ENCODE measurements around the gene INO80E. TPM values are rescaled to one million over a fixed set of nuclear protein-coding genes. Genes with fewer than 3 reads are reported as not detected.

Gene INO80E
- total RNA-seq, 4 donors from 2014 or later: 45.4 to 74.8 (median 55.5) TPM

DNA sequence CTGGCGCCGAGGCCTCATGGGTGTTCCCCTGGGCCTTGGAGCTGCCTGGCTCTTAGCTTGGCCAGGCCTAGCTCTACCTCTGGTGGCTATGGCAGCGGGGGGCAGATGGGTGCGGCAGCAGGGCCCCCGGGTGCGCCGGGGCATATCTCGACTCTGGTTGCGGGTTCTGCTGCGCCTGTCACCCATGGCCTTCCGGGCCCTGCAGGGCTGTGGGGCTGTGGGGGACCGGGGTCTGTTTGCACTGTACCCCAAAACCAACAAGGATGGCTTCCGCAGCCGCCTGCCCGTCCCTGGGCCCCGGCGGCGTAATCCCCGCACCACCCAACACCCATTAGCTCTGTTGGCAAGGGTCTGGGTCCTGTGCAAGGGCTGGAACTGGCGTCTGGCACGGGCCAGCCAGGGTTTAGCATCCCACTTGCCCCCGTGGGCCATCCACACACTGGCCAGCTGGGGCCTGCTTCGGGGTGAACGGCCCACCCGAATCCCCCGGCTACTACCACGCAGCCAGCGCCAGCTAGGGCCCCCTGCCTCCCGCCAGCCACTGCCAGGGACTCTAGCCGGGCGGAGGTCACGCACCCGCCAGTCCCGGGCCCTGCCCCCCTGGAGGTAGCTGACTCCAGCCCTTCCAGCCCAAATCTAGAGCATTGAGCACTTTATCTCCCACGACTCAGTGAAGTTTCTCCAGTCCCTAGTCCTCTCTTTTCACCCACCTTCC lies 8.5 kb upstream of the INO80E start:
- Histone ChIP-seq H3K4me3 (no peak overlapping the region), H3K4me1 (peaks cover 0 to 3% of the 10 kb centered on the region in 2 donors), H3K27me3 (no peaks in the 10 kb centered on the region), H3K27ac (no peak overlapping the region), H3K36me3 (peaks cover 0 to 100% of the 10 kb centered on the region in 2 donors), H3K9me3 (no peaks in the 10 kb centered on the region)
- in situ Hi-C loops (cut with MboI; ENCODE audit: low sequenced_read_pairs in 4 of 4) (no loop called here), intact Hi-C loops (cut with DNase I; ENCODE audit: low total_unique reads) (no loop called here)
- TF ChIP-seq, protein P1, sequence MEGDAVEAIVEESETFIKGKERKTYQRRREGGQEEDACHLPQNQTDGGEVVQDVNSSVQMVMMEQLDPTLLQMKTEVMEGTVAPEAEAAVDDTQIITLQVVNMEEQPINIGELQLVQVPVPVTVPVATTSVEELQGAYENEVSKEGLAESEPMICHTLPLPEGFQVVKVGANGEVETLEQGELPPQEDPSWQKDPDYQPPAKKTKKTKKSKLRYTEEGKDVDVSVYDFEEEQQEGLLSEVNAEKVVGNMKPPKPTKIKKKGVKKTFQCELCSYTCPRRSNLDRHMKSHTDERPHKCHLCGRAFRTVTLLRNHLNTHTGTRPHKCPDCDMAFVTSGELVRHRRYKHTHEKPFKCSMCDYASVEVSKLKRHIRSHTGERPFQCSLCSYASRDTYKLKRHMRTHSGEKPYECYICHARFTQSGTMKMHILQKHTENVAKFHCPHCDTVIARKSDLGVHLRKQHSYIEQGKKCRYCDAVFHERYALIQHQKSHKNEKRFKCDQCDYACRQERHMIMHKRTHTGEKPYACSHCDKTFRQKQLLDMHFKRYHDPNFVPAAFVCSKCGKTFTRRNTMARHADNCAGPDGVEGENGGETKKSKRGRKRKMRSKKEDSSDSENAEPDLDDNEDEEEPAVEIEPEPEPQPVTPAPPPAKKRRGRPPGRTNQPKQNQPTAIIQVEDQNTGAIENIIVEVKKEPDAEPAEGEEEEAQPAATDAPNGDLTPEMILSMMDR (IDR thresholded peaks at IDR 0.05 in 4 of 5, conservative IDR thresholded peaks at IDR 0.05 in 1 of 5): no peak
- no peak for TF ChIP-seq POLR2A (IDR thresholded peaks at IDR 0.05)
- ATAC-seq (no peak), DNase-seq (no peak)

DNA sequence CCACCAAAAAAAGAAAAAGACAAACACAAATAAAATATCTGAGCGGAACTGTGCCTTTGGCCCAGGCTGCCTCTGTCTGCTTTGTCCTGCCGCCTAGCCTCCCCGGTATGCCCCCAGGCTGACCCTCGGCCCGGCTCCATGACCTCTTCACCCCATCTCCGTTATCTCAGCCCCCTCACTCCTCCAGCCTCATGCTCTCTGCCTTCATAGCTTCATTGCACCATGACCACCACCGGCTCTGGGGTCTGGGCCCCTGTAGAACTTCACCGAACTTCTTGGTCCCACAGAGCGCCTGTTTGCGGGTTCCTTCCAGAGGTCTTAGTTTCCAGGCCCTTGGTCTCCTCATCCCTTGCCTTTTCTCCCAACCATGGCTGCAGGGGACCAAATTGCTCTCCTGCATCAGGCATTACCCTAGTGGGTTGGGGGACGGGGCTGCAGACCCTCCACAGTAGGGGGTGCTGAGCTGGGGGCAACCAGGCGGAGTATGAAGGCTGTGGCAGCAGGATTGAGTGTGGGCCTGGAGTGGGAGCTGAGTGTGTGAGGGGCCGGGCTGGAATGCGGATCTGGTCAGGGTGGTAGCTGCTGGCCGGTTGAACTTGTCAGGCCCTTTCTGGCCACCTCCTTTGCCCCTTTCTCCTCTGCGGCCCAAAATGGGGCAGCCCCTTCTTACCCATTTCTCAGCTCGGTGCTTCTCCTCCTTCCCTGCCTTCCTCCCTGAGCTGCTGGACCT lies 7.5 kb upstream of the INO80E start:
- DNase-seq: no peak
- intact Hi-C loops (cut with DNase I; ENCODE audit: low total_unique reads) (no loop called here), in situ Hi-C loops (cut with MboI; ENCODE audit: low sequenced_read_pairs in 4 of 4) (no loop called here)
- no peak overlapping the region for H3K4me3 ChIP-seq
- peaks cover 0 to 100% of the 10 kb centered on the region in 2 donors for H3K36me3 ChIP-seq
- H3K27ac ChIP-seq: no peak overlapping the region
- no peaks in the 10 kb centered on the region for H3K27me3 ChIP-seq
- H3K9me3 ChIP-seq: no peaks in the 10 kb centered on the region
- H3K4me1 ChIP-seq: peaks cover 0 to 3% of the 10 kb centered on the region in 2 donors
- TF ChIP-seq, protein P1 (IDR thresholded peaks at IDR 0.05 in 4 of 5, conservative IDR thresholded peaks at IDR 0.05 in 1 of 5): no peak
- TF ChIP-seq POLR2A (IDR thresholded peaks at IDR 0.05): no peak
- ATAC-seq: no peak

DNA sequence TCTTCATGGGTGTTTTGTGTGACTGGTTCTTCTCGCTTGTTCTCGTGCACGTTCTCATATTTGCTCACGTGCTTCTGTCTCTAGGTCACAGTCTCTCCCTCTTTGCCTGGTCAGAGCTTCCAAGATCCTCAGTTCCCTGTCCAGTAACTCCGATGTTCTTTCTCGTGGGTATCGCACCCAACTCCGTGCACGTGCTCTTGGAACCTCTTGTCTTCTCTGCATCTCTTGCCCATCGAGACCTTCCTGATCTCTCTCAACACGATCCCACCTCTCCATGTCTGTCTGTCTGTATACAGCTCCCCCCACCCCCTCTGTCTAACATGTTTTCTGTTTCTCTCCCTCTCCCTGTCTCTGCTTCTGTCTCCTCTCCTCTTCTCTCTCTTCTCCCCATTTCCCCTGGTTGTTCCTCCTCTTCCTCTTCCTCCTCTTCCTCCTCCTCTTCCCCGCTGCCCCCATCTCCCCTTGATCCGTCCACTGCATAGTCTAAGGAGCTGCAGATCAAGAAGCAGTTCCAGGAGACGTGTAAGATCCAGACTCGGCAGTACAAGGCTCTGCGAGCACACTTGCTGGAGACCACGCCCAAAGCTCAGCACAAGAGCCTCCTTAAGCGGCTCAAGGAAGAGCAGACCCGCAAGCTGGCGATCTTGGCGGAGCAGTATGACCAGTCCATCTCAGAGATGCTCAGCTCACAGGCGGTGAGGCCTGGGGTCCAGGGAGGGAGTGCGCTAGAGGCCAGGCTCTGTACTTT lies 6.8 kb upstream of the INO80E start:
- H3K4me3 ChIP-seq: no peak overlapping the region
- ATAC-seq (no peak), DNase-seq (no peak)
- H3K36me3 ChIP-seq: peaks cover 0 to 98% of the 10 kb centered on the region in 2 donors
- H3K27me3 ChIP-seq: no peaks in the 10 kb centered on the region
- in situ Hi-C loops (cut with MboI; ENCODE audit: low sequenced_read_pairs in 4 of 4): no loop called here
- no peak overlapping the region for H3K27ac ChIP-seq
- H3K4me1 ChIP-seq: peaks cover 3 to 4% of the 10 kb centered on the region in 2 donors
- no peaks in the 10 kb centered on the region for H3K9me3 ChIP-seq
- TF ChIP-seq POLR2A (IDR thresholded peaks at IDR 0.05): no peak
- TF ChIP-seq, protein P1 (IDR thresholded peaks at IDR 0.05 in 4 of 5, conservative IDR thresholded peaks at IDR 0.05 in 1 of 5): no peak
- intact Hi-C loops (cut with DNase I; ENCODE audit: low total_unique reads): no loop called here

DNA sequence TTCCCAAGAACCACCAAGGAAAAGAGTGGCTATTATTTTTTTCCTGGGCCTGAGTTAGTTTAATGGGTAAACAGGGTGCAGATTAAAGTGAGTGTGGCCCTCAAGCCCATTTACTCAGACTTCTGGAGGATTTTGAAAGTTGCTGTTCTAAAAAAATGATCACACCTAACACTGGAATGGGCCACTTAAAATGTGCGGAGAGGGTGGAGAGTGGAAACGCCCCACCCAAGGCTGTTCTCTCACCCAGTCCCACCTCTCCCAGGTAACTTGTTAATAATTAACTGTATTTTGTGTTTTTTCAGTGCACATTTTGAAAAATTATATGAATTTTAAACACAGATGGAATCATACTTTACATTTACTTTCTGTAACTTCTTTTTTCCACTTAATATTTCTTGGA lies 6.0 kb upstream of the INO80E start:
- Histone ChIP-seq H3K36me3 (peaks cover 0 to 90% of the 10 kb centered on the region in 2 donors), H3K27ac (no peak overlapping the region), H3K4me1 (peaks cover 9 to 11% of the 10 kb centered on the region in 2 donors), H3K4me3 (no peak overlapping the region), H3K27me3 (no peaks in the 10 kb centered on the region), H3K9me3 (no peaks in the 10 kb centered on the region)
- no peak for DNase-seq
- in situ Hi-C loops (cut with MboI; ENCODE audit: low sequenced_read_pairs in 4 of 4) (no loop called here), intact Hi-C loops (cut with DNase I; ENCODE audit: low total_unique reads) (loop anchor here (10.0 kb wide), 1 partner anchor 545 kb away; the partner anchor contains the start of gene ZNF747)
- no peak for ATAC-seq
- TF ChIP-seq, protein P1 (IDR thresholded peaks at IDR 0.05 in 4 of 5, conservative IDR thresholded peaks at IDR 0.05 in 1 of 5): no peak
- no peak for TF ChIP-seq POLR2A (IDR thresholded peaks at IDR 0.05)

Data from gastrocnemius medialis (tissue), 4 donors.